HG03066 (cell line): ENCODE data around the gene ZNHIT1.
A peak's percentile ranks its signal among the peaks of the same experiment; 100 is the strongest.

ENCODE experiments used
- ATAC-seq: cut with Tn5 transposase; IDR thresholded peaks from one replicate; pipeline ENCODE4 v1.9.1; 2021; ENCODE audit warnings: low read depth; ENCODE audit not compliant: unreplicated experiment

The ZNHIT1 gene

GRCh38 chr7:101217388-101218235, at the start of gene ZNHIT1, which contains the start of gene PLOD3:
Gene ZNHIT1, plus strand, starts transcription at chr7:101218165. Its CDS starts 31 bp downstream, at chr7:101218196.
Gene PLOD3, minus strand, starts transcription at chr7:101217581. Its CDS starts 307 bp downstream, at chr7:101217274.
- ATAC-seq: peak; percentile 64

- ATAC-seq: no peak
Measured at GRCh38 chr7:101168412-101169049, 49.4 kb upstream of the ZNHIT1 start.

- no peak for ATAC-seq
Measured at GRCh38 chr7:101169110-101169837, 48.7 kb upstream of the ZNHIT1 start.

- no peak for ATAC-seq
Measured at GRCh38 chr7:101169838-101170551, 48.0 kb upstream of the ZNHIT1 start.

- no peak for ATAC-seq
Measured at GRCh38 chr7:101170617-101171441, 47.1 kb upstream of the ZNHIT1 start.

- ATAC-seq: no peak
Measured at GRCh38 chr7:101171442-101171837, 46.5 kb upstream of the ZNHIT1 start.

- no peak for ATAC-seq
Measured at GRCh38 chr7:101172005-101172853, 45.7 kb upstream of the ZNHIT1 start.

- ATAC-seq: no peak
Measured at GRCh38 chr7:101172854-101173751, 44.9 kb upstream of the ZNHIT1 start.

- ATAC-seq: peak; percentile 66
Measured at GRCh38 chr7:101173752-101174244, 44.2 kb upstream of the ZNHIT1 start.

GRCh38 chr7:101174322-101174854, 43.6 kb upstream of the ZNHIT1 start:
- ATAC-seq: no peak

GRCh38 chr7:101175664-101176063, 42.3 kb upstream of the ZNHIT1 start:
- no peak for ATAC-seq

GRCh38 chr7:101177644-101178043, 40.3 kb upstream of the ZNHIT1 start:
- no peak for ATAC-seq

GRCh38 chr7:101179117-101179516, 38.8 kb upstream of the ZNHIT1 start:
- no peak for ATAC-seq

- no peak for ATAC-seq
Measured at GRCh38 chr7:101179713-101180112, 38.3 kb upstream of the ZNHIT1 start.

GRCh38 chr7:101180130-101180755, 37.7 kb upstream of the ZNHIT1 start, which contains the start of gene NAT16:
Gene NAT16, minus strand, starts transcription at chr7:101180293. Its CDS starts 5,486 bp downstream, at chr7:101174807.
- no peak for ATAC-seq

GRCh38 chr7:101185258-101185839, 32.6 kb upstream of the ZNHIT1 start:
- no peak for ATAC-seq
